SK-N-SH treated with all-trans-retinoic acid at 6 μM for 48 hours (cell line): ENCODE measurements around the gene NAA11.

ENCODE experiments used
- ATAC-seq: fragments of 200-7000 bp; cut with Tn5 transposase; 3 replicates; pipeline ENCODE4 v1.9.1; 2020; ENCODE audit warnings: mild to moderate bottlenecking, moderate library complexity
- ARNTL ChIP-seq: fragments of 450-650 bp; formaldehyde crosslinking; IDR thresholded peaks from 2 replicates; pipeline ENCODE4 v1.5.0; 2020; ENCODE audit warnings: low read depth, mild to moderate bottlenecking, moderate library complexity, borderline replicate concordance
- BACH2 ChIP-seq: fragments of 250-450 bp; sonication (Bioruptor Pico); IDR thresholded peaks from 2 replicates; pipeline ENCODE4 v1.9.0; 2021; ENCODE audit warnings: mild to moderate bottlenecking, borderline replicate concordance
- CREB5 ChIP-seq: fragments of 250-450 bp; sonication (Bioruptor Pico); IDR thresholded peaks from 2 replicates; pipeline ENCODE4 v1.5.1; 2020; ENCODE audit warnings: low read depth, mild to moderate bottlenecking, moderate library complexity
- CSDC2 ChIP-seq: fragments of 250-450 bp; sonication (Bioruptor Pico); IDR thresholded peaks from 2 replicates; pipeline ENCODE4 v1.5.0; 2020; ENCODE audit warnings: mild to moderate bottlenecking, moderate library complexity
- ESRRG ChIP-seq: fragments of 250-450 bp; sonication (Bioruptor Pico); IDR thresholded peaks from 2 replicates; pipeline ENCODE4 v1.6.1; 2021; ENCODE audit warnings: mild to moderate bottlenecking
- GLIS3 ChIP-seq: fragments of 250-450 bp; sonication (Bioruptor Pico); IDR thresholded peaks from 2 replicates; pipeline ENCODE4 v1.5.0; 2020; ENCODE audit warnings: mild to moderate bottlenecking, moderate library complexity
- ISL1 ChIP-seq: fragments of 250-450 bp; sonication (Bioruptor Pico); IDR thresholded peaks from 2 replicates; pipeline ENCODE4 v2.1.2; 2022; ENCODE audit warnings: mild to moderate bottlenecking, moderate library complexity
- PPARA ChIP-seq: fragments of 250-450 bp; sonication (Bioruptor Pico); IDR thresholded peaks from 2 replicates; pipeline ENCODE4 v1.5.0; 2020; ENCODE audit warnings: mild to moderate bottlenecking, borderline replicate concordance
- RARB ChIP-seq: fragments of 250-450 bp; sonication (Bioruptor Pico); IDR thresholded peaks from 2 replicates; pipeline ENCODE4 v1.8.0; 2021; ENCODE audit warnings: mild to moderate bottlenecking, moderate library complexity
- SNAI2 ChIP-seq: fragments of 250-450 bp; sonication (Bioruptor Pico); IDR thresholded peaks from 2 replicates; pipeline ENCODE4 v1.5.0; 2020; ENCODE audit warnings: mild to moderate bottlenecking, moderate library complexity
- TCF4 ChIP-seq: fragments of 250-450 bp; sonication (Bioruptor Pico); IDR thresholded peaks from 2 replicates; pipeline ENCODE4 v1.8.0; 2021; ENCODE audit warnings: mild to moderate bottlenecking, moderate library complexity, borderline replicate concordance
- TOX ChIP-seq: fragments of 250-450 bp; sonication (Bioruptor Pico); IDR thresholded peaks from 2 replicates; pipeline ENCODE4 v1.8.0; 2021; ENCODE audit warnings: mild to moderate bottlenecking, moderate library complexity, borderline replicate concordance
- TSHZ2 ChIP-seq: fragments of 250-450 bp; sonication (Bioruptor Pico); IDR thresholded peaks from 2 replicates; pipeline ENCODE4 v1.5.0; 2020; ENCODE audit warnings: mild to moderate bottlenecking, moderate library complexity
- ZC3H10 ChIP-seq: fragments of 250-450 bp; sonication (Bioruptor Pico); IDR thresholded peaks from 2 replicates; pipeline ENCODE4 v1.5.1; 2021; ENCODE audit warnings: mild to moderate bottlenecking, moderate library complexity
- ZFP3 ChIP-seq: fragments of 250-450 bp; sonication (Bioruptor Pico); IDR thresholded peaks from 2 replicates; pipeline ENCODE4 v1.5.0; 2020; ENCODE audit warnings: mild to moderate bottlenecking, moderate library complexity
- ZFP30 ChIP-seq: fragments of 450-650 bp; formaldehyde crosslinking; IDR thresholded peaks from 2 replicates; pipeline ENCODE4 v1.5.0; 2022; ENCODE audit warnings: mild to moderate bottlenecking, moderate library complexity
- ZNF70 ChIP-seq: fragments of 450-650 bp; formaldehyde crosslinking; IDR thresholded peaks from 2 replicates; pipeline ENCODE4 v1.5.0; 2020; ENCODE audit warnings: mild to moderate bottlenecking, moderate library complexity
- ZNF8 ChIP-seq: fragments of 450-650 bp; formaldehyde crosslinking; IDR thresholded peaks from 2 replicates; pipeline ENCODE4 v1.5.0; 2020; ENCODE audit warnings: mild to moderate bottlenecking, moderate library complexity
- TF ChIP-seq, protein P1 (sequence below): fragments of 250-450 bp; sonication (Bioruptor Pico); IDR thresholded peaks from 2 replicates; pipeline ENCODE4 v1.8.0; 2021; ENCODE audit warnings: low read depth, mild to moderate bottlenecking, moderate library complexity, borderline replicate concordance
- TF ChIP-seq, protein P2 (sequence below): fragments of 250-450 bp; sonication (Bioruptor Pico); IDR thresholded peaks from 2 replicates; pipeline ENCODE4 v1.8.0; 2020; ENCODE audit warnings: mild to moderate bottlenecking, moderate library complexity, borderline replicate concordance
- TF ChIP-seq, protein P3 (sequence below): fragments of 250-450 bp; sonication (Bioruptor Pico); IDR thresholded peaks from 2 replicates; pipeline ENCODE4 v1.5.1; 2021; ENCODE audit warnings: mild to moderate bottlenecking, moderate library complexity

The NAA11 gene

GRCh38 chr4:79319975-79320374, 5.9 kb downstream of the NAA11 start:
- no peak for ATAC-seq

GRCh38 chr4:79317711-79318110, 8.2 kb downstream of the NAA11 start:
- ATAC-seq, result no peak
- TF ChIP-seq ISL1 (CRISPR knock-in tag), result no peak
- TF ChIP-seq GLIS3, result no peak

More at GRCh38 chr4:79319975-79320374, 5.9 kb downstream of the NAA11 start:
- no peak for TF ChIP-seq TOX (CRISPR knock-in tag)
- TF ChIP-seq CREB5 (CRISPR knock-in tag), result no peak
- no peak for TF ChIP-seq PPARA (CRISPR knock-in tag)
- TF ChIP-seq ZFP30 (CRISPR knock-in tag), result no peak
- TF ChIP-seq RARB (CRISPR knock-in tag), result no peak
- TF ChIP-seq SNAI2 (CRISPR knock-in tag), result no peak
- TF ChIP-seq ZNF70, result no peak
- TF ChIP-seq ARNTL (CRISPR knock-in tag), result no peak
- TF ChIP-seq, protein P1, sequence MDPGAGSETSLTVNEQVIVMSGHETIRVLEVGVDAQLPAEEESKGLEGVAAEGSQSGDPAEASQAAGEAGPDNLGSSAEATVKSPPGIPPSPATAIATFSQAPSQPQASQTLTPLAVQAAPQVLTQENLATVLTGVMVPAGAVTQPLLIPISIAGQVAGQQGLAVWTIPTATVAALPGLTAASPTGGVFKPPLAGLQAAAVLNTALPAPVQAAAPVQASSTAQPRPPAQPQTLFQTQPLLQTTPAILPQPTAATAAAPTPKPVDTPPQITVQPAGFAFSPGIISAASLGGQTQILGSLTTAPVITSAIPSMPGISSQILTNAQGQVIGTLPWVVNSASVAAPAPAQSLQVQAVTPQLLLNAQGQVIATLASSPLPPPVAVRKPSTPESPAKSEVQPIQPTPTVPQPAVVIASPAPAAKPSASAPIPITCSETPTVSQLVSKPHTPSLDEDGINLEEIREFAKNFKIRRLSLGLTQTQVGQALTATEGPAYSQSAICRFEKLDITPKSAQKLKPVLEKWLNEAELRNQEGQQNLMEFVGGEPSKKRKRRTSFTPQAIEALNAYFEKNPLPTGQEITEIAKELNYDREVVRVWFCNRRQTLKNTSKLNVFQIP (CRISPR knock-in tag), result no peak
- TF ChIP-seq TCF4, result no peak
- no peak for TF ChIP-seq ZC3H10
- TF ChIP-seq BACH2, result no peak
- TF ChIP-seq GLIS3, result no peak
- TF ChIP-seq CSDC2, result no peak
- no peak for TF ChIP-seq TSHZ2 (CRISPR knock-in tag)
- no peak for TF ChIP-seq ESRRG (CRISPR knock-in tag)

- TF ChIP-seq, protein P2, sequence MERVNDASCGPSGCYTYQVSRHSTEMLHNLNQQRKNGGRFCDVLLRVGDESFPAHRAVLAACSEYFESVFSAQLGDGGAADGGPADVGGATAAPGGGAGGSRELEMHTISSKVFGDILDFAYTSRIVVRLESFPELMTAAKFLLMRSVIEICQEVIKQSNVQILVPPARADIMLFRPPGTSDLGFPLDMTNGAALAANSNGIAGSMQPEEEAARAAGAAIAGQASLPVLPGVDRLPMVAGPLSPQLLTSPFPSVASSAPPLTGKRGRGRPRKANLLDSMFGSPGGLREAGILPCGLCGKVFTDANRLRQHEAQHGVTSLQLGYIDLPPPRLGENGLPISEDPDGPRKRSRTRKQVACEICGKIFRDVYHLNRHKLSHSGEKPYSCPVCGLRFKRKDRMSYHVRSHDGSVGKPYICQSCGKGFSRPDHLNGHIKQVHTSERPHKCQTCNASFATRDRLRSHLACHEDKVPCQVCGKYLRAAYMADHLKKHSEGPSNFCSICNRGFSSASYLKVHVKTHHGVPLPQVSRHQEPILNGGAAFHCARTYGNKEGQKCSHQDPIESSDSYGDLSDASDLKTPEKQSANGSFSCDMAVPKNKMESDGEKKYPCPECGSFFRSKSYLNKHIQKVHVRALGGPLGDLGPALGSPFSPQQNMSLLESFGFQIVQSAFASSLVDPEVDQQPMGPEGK (CRISPR knock-in tag), result no peak
Measured at GRCh38 chr4:79315891-79316290, 10.0 kb downstream of the NAA11 start.

GRCh38 chr4:79311279-79311678, 14.6 kb downstream of the NAA11 start:
- TF ChIP-seq CSDC2 (no peak), ZFP3 (no peak), RARB (CRISPR knock-in tag) (no peak), ARNTL (CRISPR knock-in tag) (no peak), TOX (CRISPR knock-in tag) (no peak), ZNF8 (CRISPR knock-in tag) (no peak), TCF4 (no peak), ZFP30 (CRISPR knock-in tag) (no peak)
- TF ChIP-seq, protein P3, sequence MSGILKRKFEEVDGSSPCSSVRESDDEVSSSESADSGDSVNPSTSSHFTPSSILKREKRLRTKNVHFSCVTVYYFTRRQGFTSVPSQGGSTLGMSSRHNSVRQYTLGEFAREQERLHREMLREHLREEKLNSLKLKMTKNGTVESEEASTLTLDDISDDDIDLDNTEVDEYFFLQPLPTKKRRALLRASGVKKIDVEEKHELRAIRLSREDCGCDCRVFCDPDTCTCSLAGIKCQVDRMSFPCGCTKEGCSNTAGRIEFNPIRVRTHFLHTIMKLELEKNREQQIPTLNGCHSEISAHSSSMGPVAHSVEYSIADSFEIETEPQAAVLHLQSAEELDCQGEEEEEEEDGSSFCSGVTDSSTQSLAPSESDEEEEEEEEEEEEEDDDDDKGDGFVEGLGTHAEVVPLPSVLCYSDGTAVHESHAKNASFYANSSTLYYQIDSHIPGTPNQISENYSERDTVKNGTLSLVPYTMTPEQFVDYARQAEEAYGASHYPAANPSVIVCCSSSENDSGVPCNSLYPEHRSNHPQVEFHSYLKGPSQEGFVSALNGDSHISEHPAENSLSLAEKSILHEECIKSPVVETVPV (CRISPR knock-in tag), result no peak
- TF ChIP-seq, protein P1 (CRISPR knock-in tag), result no peak
- ATAC-seq, result no peak

More at GRCh38 chr4:79315891-79316290, 10.0 kb downstream of the NAA11 start:
- no peak for ATAC-seq
